Left lung (tissue), 10 donors: ENCODE measurements around the gene KCNV2. TPM values are rescaled to one million over a fixed set of nuclear protein-coding genes. Genes with fewer than 3 reads are reported as not detected.

Experiments
- ATAC-seq: fragments of 200-7000 bp; cut with Tn5 transposase; one replicate; pipeline ENCODE4 v1.9.1; 2020; ENCODE audit warnings: moderate library complexity
- DNase-seq, 4 donors: peaks; one replicate each; pipeline ENCODE4 v3.0.0-alpha.2; 2013 to 2020
- H3K27ac ChIP-seq, 2 donors: fragments of 200-600 bp; sonication (generic) in 1 of 2; one replicate each; pipeline versions ENCODE4 v1.5.0 to v1.8.0; 2020 to 2021
- H3K27me3 ChIP-seq, 2 donors: fragments of 200-600 bp; sonication (generic) in 1 of 2; one replicate each; pipeline versions ENCODE4 v1.5.0 to v1.8.0; 2020 to 2021
- H3K36me3 ChIP-seq, 2 donors: fragments of 200-600 bp; sonication (generic) in 1 of 2; one replicate each; pipeline versions ENCODE4 v1.5.0 to v1.8.0; 2020 to 2021
- H3K4me1 ChIP-seq, 2 donors: fragments of 200-600 bp; one replicate each; pipeline ENCODE4 v1.8.0; 2021
- H3K4me3 ChIP-seq, 2 donors: fragments of 200-600 bp; sonication (generic) in 1 of 2; one replicate each; pipeline versions ENCODE4 v1.5.0 to v1.8.0; 2020 to 2021; ENCODE audit warnings: mild to moderate bottlenecking in 1 of 2
- H3K9me3 ChIP-seq, 2 donors: fragments of 200-600 bp; sonication (generic) in 1 of 2; one replicate each; pipeline versions ENCODE4 v1.5.0 to v1.8.0; 2020 to 2021
- intact Hi-C, 2 donors: fragments of 100-400 bp; cut with DNase I; formaldehyde crosslinking; loops; one replicate each; pipeline versions ENCODE4 v1.11.2 to v1.14.2; 2022
- polyA plus RNA-seq, 6 donors: library from polyadenylated mRNA; unstranded; fragments of 120-200 nt; gene quantifications; one replicate each; pipeline ENCODE4 v1.2.1, GENCODE V29; 2013; ENCODE audit not compliant: insufficient read length in 6 of 6
- total RNA-seq, 2 donors: library from RNA; stranded (reverse); fragmentation: NEBNext Ultra II Directional; extraction: Animal tissue kit (Norgen Biotek cat#: 25700); gene quantifications; one replicate each; pipeline ENCODE4 v1.2.1, GENCODE V29; 2021
- TF ChIP-seq, protein P1 (sequence below), 2 donors: fragments of 200-600 bp; sonication (generic) in 1 of 2; IDR thresholded peaks; one replicate each; pipeline versions ENCODE4 v1.5.0 to v1.8.0; 2021; ENCODE audit warnings: antibody characterized with exemption in 2 of 2
- donor health status: DM: no; HTN: yes; CAD: no.
- donor health status: DM: no; HTN: no; CAD: no.

Gene KCNV2
- total and polyA plus RNA-seq, 8 donors: 0.17 to 0.31 (median 0.25) TPM; not detected in 2

DNA sequence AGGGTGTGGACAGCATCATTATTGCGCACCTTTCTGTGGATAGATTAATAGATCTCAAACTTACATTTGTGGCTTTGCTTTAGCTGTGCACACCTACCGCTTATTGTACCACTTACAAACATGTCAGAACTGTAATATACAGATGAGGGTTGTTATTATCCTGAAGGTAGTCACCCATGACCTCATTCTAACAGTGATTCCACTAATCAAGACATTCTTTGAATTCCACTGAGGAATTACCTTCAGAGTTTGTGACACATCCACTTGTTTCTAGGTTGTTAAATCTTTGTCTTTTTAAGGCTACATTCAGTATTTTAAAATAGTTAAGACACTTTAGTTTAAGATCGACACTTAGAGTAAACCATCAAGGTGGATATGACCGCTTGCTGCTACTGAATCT, 7.8 kb downstream of the KCNV2 start:
- ATAC-seq (no peak), DNase-seq (no peak)
- no peak overlapping the region for H3K4me3 ChIP-seq
- H3K36me3 ChIP-seq: no peaks in the 10 kb centered on the region
- intact Hi-C loops: no loop called here
- H3K4me1 ChIP-seq: no peaks in the 10 kb centered on the region
- no peak overlapping the region for H3K27ac ChIP-seq
- no peaks in the 10 kb centered on the region for H3K27me3 ChIP-seq
- TF ChIP-seq, protein P1, sequence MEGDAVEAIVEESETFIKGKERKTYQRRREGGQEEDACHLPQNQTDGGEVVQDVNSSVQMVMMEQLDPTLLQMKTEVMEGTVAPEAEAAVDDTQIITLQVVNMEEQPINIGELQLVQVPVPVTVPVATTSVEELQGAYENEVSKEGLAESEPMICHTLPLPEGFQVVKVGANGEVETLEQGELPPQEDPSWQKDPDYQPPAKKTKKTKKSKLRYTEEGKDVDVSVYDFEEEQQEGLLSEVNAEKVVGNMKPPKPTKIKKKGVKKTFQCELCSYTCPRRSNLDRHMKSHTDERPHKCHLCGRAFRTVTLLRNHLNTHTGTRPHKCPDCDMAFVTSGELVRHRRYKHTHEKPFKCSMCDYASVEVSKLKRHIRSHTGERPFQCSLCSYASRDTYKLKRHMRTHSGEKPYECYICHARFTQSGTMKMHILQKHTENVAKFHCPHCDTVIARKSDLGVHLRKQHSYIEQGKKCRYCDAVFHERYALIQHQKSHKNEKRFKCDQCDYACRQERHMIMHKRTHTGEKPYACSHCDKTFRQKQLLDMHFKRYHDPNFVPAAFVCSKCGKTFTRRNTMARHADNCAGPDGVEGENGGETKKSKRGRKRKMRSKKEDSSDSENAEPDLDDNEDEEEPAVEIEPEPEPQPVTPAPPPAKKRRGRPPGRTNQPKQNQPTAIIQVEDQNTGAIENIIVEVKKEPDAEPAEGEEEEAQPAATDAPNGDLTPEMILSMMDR (IDR thresholded peaks at IDR 0.05): no peak
- no peaks in the 10 kb centered on the region for H3K9me3 ChIP-seq

GRCh38 chr9:2725898-2726649, 8.8 kb downstream of the KCNV2 start:
- intact Hi-C loops: no loop called here
- Histone ChIP-seq H3K4me1 (no peaks in the 10 kb centered on the region), H3K27ac (peak overlapping the region in 1 of 2 donors; percentile 24), H3K4me3 (no peak overlapping the region), H3K36me3 (no peaks in the 10 kb centered on the region), H3K27me3 (no peaks in the 10 kb centered on the region), H3K9me3 (no peaks in the 10 kb centered on the region)
- ATAC-seq (peak; percentile 22), DNase-seq (peak in 2 of 4 donors; percentile 33 to 43)
- TF ChIP-seq, protein P1 (IDR thresholded peaks at IDR 0.05): no peak

DNA sequence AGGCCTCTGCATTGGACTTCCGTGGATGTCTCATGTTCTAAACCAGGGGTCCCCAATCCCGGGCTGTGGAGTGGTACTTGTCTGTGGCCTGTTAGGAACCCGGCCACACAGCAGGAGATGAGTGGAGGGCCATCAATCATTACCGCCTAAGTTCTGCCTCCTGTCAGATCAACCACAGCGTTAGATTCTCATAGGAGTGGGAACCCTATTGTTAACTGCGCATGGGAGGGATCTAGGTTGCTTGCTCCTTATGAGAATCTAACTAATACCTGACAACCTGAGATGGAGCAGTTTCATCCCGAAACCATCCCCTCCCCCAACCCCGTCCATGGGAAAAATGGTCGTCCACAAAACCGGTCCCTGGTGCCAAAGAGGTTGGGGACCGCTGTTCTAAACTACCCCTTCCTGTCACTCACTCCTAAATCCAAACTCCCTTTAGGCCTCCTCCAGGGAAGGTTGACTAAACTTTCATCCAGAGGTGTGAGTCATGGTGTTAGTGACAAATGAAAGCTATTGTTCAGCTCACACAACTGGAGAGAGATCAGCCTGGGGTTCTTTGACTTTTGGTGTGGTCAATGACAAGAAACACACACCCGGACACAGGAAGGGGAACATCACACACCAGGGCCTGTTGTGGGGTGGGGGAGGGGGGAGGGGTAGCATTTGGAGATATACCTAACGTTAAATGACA, 9.5 kb downstream of the KCNV2 start:
- TF ChIP-seq, protein P1 (IDR thresholded peaks at IDR 0.05): no peak
- Histone ChIP-seq H3K9me3 (no peaks in the 10 kb centered on the region), H3K4me3 (no peak overlapping the region), H3K27me3 (no peaks in the 10 kb centered on the region), H3K27ac (peak overlapping the region in 1 of 2 donors; percentile 24), H3K36me3 (no peaks in the 10 kb centered on the region), H3K4me1 (no peaks in the 10 kb centered on the region)
- ATAC-seq (no peak), DNase-seq (no peak)
- intact Hi-C loops: no loop called here

DNA sequence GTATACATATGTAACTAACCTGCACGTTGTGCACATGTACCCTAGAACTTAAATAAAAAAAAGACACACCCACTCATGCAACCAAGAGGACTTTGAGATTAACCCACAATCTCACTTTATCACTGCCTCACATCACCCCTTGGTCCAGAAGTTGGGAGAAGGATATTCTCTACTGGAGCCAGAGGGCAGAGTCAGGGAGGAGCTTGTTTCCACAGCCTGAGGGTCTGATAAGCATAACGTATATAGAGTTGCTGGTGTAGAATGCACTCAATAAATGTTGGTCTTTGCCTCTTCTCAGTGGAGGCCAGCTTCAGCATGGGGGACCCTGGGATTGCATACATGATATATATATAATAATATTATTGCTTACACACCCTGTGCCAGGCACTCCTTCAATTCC, 10.1 kb downstream of the KCNV2 start:
- Histone ChIP-seq H3K9me3 (no peaks in the 10 kb centered on the region), H3K36me3 (no peaks in the 10 kb centered on the region), H3K27ac (no peak overlapping the region), H3K4me1 (no peaks in the 10 kb centered on the region), H3K27me3 (no peaks in the 10 kb centered on the region), H3K4me3 (no peak overlapping the region)
- ATAC-seq (no peak), DNase-seq (no peak)
- intact Hi-C loops: no loop called here
- TF ChIP-seq, protein P1 (IDR thresholded peaks at IDR 0.05): no peak

DNA sequence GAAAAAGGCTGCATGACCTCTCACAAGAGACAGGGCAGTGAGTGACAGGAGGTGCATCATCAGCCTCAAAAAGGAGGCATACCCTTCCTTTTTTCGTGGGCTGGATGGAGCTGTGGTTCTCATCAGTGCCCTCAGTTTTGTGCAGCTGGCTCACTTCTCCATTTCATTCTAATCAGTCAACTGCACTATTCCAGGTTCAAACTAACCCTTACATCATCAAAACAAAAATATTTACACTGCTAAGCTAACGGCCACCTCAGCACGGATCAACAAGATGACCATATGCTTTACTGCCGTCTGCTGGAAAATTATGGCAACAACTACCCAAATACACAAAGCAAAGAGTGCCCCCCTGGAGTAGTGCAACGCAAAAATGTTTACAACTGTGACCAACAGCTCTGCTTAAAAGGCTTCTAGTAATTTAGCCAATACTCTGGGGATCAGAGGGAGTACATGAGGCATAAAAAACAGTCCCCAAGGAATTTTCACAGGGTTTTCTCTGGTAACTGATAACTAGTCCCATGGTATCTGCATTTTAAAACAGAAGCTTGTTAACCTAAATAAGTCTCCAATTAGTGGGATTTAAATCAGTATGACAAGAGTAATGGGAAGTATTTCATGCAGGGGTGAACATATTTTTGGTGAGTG, 10.8 kb downstream of the KCNV2 start:
- DNase-seq: peak in 2 of 4 donors; percentile 51 to 77
- Histone ChIP-seq H3K4me1 (no peaks in the 10 kb centered on the region), H3K27me3 (no peaks in the 10 kb centered on the region), H3K36me3 (no peaks in the 10 kb centered on the region), H3K9me3 (no peaks in the 10 kb centered on the region), H3K27ac (no peak overlapping the region), H3K4me3 (no peak overlapping the region)
- ATAC-seq: peak; percentile 83
- TF ChIP-seq, protein P1 (IDR thresholded peaks at IDR 0.05): peak in 1 of 2 donors; percentile 33
- intact Hi-C loops: no loop called here
